ENCODE measurements around the gene TBC1D1. TPM values are rescaled to one million over a fixed set of nuclear protein-coding genes. Genes with fewer than 3 reads are reported as not detected.

The TBC1D1 gene
- total RNA-seq, 1 donor from 2014 or later = 56.5 TPM

- DNase-seq = no peak
- intact Hi-C loops (cut with DNase I) = no loop called here
- Histone ChIP-seq H3K27me3 (ENCODE audit: low read depth) (no peaks in the 10 kb centered on the region), H3K36me3 (no peaks in the 10 kb centered on the region), H3K4me3 (no peak overlapping the region), H3K9me3 (no peaks in the 10 kb centered on the region), H3K4me1 (peaks cover 4% of the 10 kb centered on the region), H3K27ac (no peak overlapping the region)
- TF ChIP-seq CTCF (IDR thresholded peaks at IDR 0.05) = no peak
- ATAC-seq = no peak
Measured at GRCh38 chr4:38166768-38167167, 275.9 kb downstream of the TBC1D1 start.

- Histone ChIP-seq H3K36me3 (no peaks in the 10 kb centered on the region), H3K4me3 (no peak overlapping the region), H3K27ac (no peak overlapping the region), H3K4me1 (no peaks in the 10 kb centered on the region), H3K9me3 (no peaks in the 10 kb centered on the region), H3K27me3 (ENCODE audit: low read depth) (no peaks in the 10 kb centered on the region)
- ATAC-seq (no peak), DNase-seq (no peak)
- intact Hi-C loops (cut with DNase I) = no loop called here
- TF ChIP-seq CTCF (IDR thresholded peaks at IDR 0.05) = no peak
Measured at GRCh38 chr4:38167973-38168372, 277.1 kb downstream of the TBC1D1 start.

- no peaks in the 10 kb centered on the region for H3K4me1 ChIP-seq
- H3K9me3 ChIP-seq = no peaks in the 10 kb centered on the region
- no peak overlapping the region for H3K4me3 ChIP-seq
- DNase-seq = no peak
- H3K36me3 ChIP-seq = no peaks in the 10 kb centered on the region
- H3K27ac ChIP-seq = no peak overlapping the region
- H3K27me3 ChIP-seq (ENCODE audit: low read depth) = no peaks in the 10 kb centered on the region
- ATAC-seq = no peak
- intact Hi-C loops (cut with DNase I) = no loop called here
- TF ChIP-seq CTCF (IDR thresholded peaks at IDR 0.05) = no peak
Measured at GRCh38 chr4:38169524-38169923, 278.6 kb downstream of the TBC1D1 start.

- H3K27me3 ChIP-seq (ENCODE audit: low read depth) = no peaks in the 10 kb centered on the region
Measured at GRCh38 chr4:38170338-38171169, 279.7 kb downstream of the TBC1D1 start.

GRCh38 chr4:38172078-38172477 lies 281.2 kb downstream of the TBC1D1 start:
- DNase-seq = no peak
- intact Hi-C loops (cut with DNase I) = no loop called here
- peaks cover 17% of the 10 kb centered on the region for H3K4me1 ChIP-seq
- ATAC-seq = no peak
- H3K27ac ChIP-seq = no peak overlapping the region
- H3K4me3 ChIP-seq = no peak overlapping the region
- no peak for TF ChIP-seq CTCF (IDR thresholded peaks at IDR 0.05)
- H3K9me3 ChIP-seq = no peaks in the 10 kb centered on the region
- no peaks in the 10 kb centered on the region for H3K36me3 ChIP-seq
- no peaks in the 10 kb centered on the region for H3K27me3 ChIP-seq (ENCODE audit: low read depth)

More at GRCh38 chr4:38170338-38171169, 279.7 kb downstream of the TBC1D1 start:
- intact Hi-C loops (cut with DNase I) = no loop called here
- ATAC-seq (no peak), DNase-seq (no peak)
- Histone ChIP-seq H3K36me3 (no peaks in the 10 kb centered on the region), H3K9me3 (no peaks in the 10 kb centered on the region), H3K4me3 (no peak overlapping the region), H3K4me1 (peaks cover 5% of the 10 kb centered on the region), H3K27ac (no peak overlapping the region)
- no peak for TF ChIP-seq CTCF (IDR thresholded peaks at IDR 0.05)

Measured in lower lobe of right lung (tissue), 2 donors.